Ovary (tissue), 9 donors: Measurements from ENCODE around the gene WNT7B. TPM values are rescaled to one million over a fixed set of nuclear protein-coding genes. Genes with fewer than 3 reads are reported as not detected.
A peak's percentile ranks its signal among the peaks of the same experiment; 100 is the strongest.

ENCODE experiments used
- DNase-seq, 5 donors: peaks; one replicate each; pipeline ENCODE4 v3.0.0-alpha.2; 2019 to 2020
- H3K27ac ChIP-seq, 2 donors: fragments of 200-600 bp; one replicate each; pipeline versions ENCODE4 v1.5.1 to v1.8.0; 2019 to 2022
- H3K27me3 ChIP-seq: fragments of 200-600 bp; one replicate; pipeline ENCODE4 v1.8.0; 2022
- H3K36me3 ChIP-seq: fragments of 200-600 bp; sonication (generic); one replicate; pipeline ENCODE4 v1.5.1; 2019
- H3K4me1 ChIP-seq: one replicate; pipeline ENCODE4 v1.8.1; 2013; ENCODE audit warnings: mild to moderate bottlenecking, moderate library complexity; ENCODE audit not compliant: insufficient read depth
- H3K4me3 ChIP-seq: fragments of 200-600 bp; sonication (generic); one replicate; pipeline ENCODE4 v1.5.1; 2017
- H3K9me3 ChIP-seq, 2 donors: fragments of 200-600 bp in 1 of 2; sonication (generic) in 1 of 2; one replicate each; pipeline versions ENCODE4 v1.5.1 to v1.8.1; 2013 to 2019; ENCODE audit warnings: mild to moderate bottlenecking in 1 of 2, moderate library complexity in 1 of 2
- CTCF ChIP-seq, 3 donors: fragments of 450-650 bp in 2 of 3; fragments of 200-600 bp in 1 of 3; IDR thresholded peaks; one replicate each; pipeline versions ENCODE4 v1.5.1 to v1.8.0; 2016 to 2022; ENCODE audit warnings: antibody characterized with exemption in 3 of 3, mild to moderate bottlenecking in 1 of 3
- EP300 ChIP-seq: sonication (generic); formaldehyde crosslinking; IDR thresholded peaks from one replicate; pipeline ENCODE4 v1.6.1; 2017; ENCODE audit warnings: antibody characterized with exemption
- POLR2A ChIP-seq: fragments of 450-650 bp; IDR thresholded peaks from one replicate; pipeline ENCODE4 v1.6.1; 2017; ENCODE audit warnings: antibody characterized with exemption, mild to moderate bottlenecking, moderate library complexity
- WGBS, 3 donors: extraction: QIAGEN DNeasy Blood & Tissue Kit in 1 of 3; methylation state at CpG; one replicate each; pipeline versions ENCODE4 v1.1.5 to v1.1.7; 2013 to 2017; 5-methylcytosine and 5-hydroxymethylcytosine counted together
- intact Hi-C, 4 donors: fragments of 100-400 bp; cut with DNase I; formaldehyde crosslinking; loops; one replicate each; pipeline versions ENCODE4 v1.11.0 to v1.15.1; 2022 to 2023
- polyA plus RNA-seq, 2 donors: library from polyadenylated mRNA; stranded (reverse); fragments of 200-250 nt in 1 of 2; fragments of 350-450 nt in 1 of 2; fragmentation: Illumina TruSeq in 1 of 2; extraction: RNeasy Lipid Tissue Mini Kit (QIAGEN cat#74804) in 1 of 2; gene quantifications; one replicate each; pipeline ENCODE4 v1.2.3, GENCODE V29; 2013 to 2014
- total RNA-seq, 7 donors: library from RNA; depleted of rRNA in 2 of 7; stranded (reverse); fragments of >200 nt in 2 of 7; fragmentation: NEBNext Ultra II Directional in 3 of 7; extraction: Animal tissue kit (Norgen Biotek cat#: 25700) in 3 of 7; gene quantifications; one replicate each; pipeline versions ENCODE4 v1.1.0 to v1.2.4, GENCODE V29; 2016 to 2023
- donor health status: DM: no; HTN: no; CAD: no; lungs with moderate emphysema.
- donor health status: DM: no; HTN: no; CAD: no.
- donor health status: Bipolar disorder and iron deficiency.
- donor health status: DM: yes; HTN: yes; CAD: no.
- donor health status: DM: no; HTN: no; CAD: no.
- donor health status: DM: yes; HTN: yes; CAD: no.

WNT7B gene
- total and polyA plus RNA-seq, 9 donors: 0.22 to 2.5 (median 0.59) TPM; not detected in 5

- H3K4me1 ChIP-seq: no peaks in the 10 kb centered on the region
- 74 to 86% (median 83%) methylated on average over 8 of the region's 8 CpGs for WGBS, 3 donors
- no peaks in the 10 kb centered on the region for H3K36me3 ChIP-seq
- no peak for DNase-seq
- no peaks in the 10 kb centered on the region for H3K27me3 ChIP-seq
- no peak overlapping the region for H3K4me3 ChIP-seq
- H3K27ac ChIP-seq: no peak overlapping the region
- TF ChIP-seq CTCF (IDR thresholded peaks at IDR 0.05) (no peak), EP300 (no peak), POLR2A (no peak)
- intact Hi-C loops: no loop called here
- H3K9me3 ChIP-seq: no peaks in the 10 kb centered on the region
These were observed 95.5 kb downstream of the WNT7B start for GRCh38 chr22:45881524-45881875.

- TF ChIP-seq POLR2A (no peak), EP300 (no peak), CTCF (IDR thresholded peaks at IDR 0.05) (no peak)
- 11 to 14% (median 13%) methylated on average over 43 to 49 of the region's 49 CpGs for WGBS, 3 donors
- no peak overlapping the region for H3K27ac ChIP-seq
- H3K4me1 ChIP-seq: no peaks in the 10 kb centered on the region
- DNase-seq: peak in 1 of 5 donors; percentile 36
- H3K9me3 ChIP-seq: no peaks in the 10 kb centered on the region
- no peaks in the 10 kb centered on the region for H3K36me3 ChIP-seq
- H3K4me3 ChIP-seq: no peak overlapping the region
- intact Hi-C loops: no loop called here
- H3K27me3 ChIP-seq: no peaks in the 10 kb centered on the region
These were observed 96.0 kb downstream of the WNT7B start for GRCh38 chr22:45880716-45881523.

DNA sequence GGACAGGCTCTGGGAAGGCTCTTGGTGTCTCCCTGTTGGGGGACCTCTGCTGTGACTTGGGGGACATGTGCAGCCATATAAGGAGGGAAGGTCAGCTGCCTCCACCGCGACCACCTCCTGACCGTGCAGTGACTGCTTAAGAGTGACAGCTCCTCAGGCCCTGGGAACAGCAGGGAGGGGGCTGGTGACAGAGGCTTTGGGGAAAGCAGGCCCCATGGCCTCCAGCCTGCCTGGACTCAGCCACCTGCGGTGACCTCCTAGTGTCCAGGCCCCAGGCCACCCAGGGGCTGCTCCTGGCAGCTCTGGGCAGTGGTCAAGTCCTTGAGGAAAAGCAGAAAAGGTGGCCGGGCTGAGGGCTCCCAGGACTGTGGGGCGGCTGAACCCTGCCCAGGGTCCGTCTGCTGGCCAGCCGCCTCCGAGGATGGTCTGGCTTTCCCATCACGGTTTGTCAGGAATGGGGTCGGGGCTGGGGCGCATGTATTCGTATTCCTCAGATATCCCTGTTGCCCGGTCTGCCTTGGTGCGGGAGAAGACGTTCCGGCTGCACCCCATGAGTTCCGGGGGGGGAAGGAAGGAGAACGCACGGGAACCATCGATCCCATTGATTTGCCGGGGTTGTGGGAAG, 96.8 kb downstream of the WNT7B start:
- intact Hi-C loops: no loop called here
- 21 to 25% (median 21%) methylated on average over 22 of the region's 22 CpGs for WGBS, 3 donors

DNA sequence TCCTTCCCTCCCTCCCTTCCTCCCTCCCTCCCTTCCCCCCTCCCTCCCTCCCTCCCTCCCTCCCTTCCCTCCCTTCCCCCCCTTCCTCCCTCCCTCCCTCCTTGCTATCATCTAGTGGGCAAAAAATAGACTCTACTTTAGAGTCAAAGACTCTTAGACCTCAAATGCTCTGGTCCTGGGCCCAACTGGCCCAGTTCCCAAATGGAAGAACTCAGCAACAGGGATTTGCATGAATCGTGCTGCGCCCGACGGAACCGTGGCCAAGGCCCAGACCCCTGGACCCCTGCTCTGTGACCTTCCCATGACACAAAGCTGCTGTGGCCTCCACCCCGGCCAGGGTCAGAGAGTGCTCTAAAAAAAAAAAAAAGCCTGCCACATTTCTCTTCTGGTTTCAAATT, 97.4 kb downstream of the WNT7B start:
- TF ChIP-seq POLR2A (no peak), EP300 (no peak), CTCF (IDR thresholded peaks at IDR 0.05) (no peak)
- Histone ChIP-seq H3K27ac (no peak overlapping the region), H3K4me1 (no peaks in the 10 kb centered on the region), H3K9me3 (no peaks in the 10 kb centered on the region), H3K4me3 (no peak overlapping the region), H3K36me3 (no peaks in the 10 kb centered on the region), H3K27me3 (no peaks in the 10 kb centered on the region)
- WGBS, 3 donors: 61 to 67% (median 65%) methylated on average over 6 of the region's 6 CpGs
- peak in 2 of 5 donors; percentile 14 to 33 for DNase-seq
- intact Hi-C loops: no loop called here

More for the DNA sequence above, 96.8 kb downstream of the WNT7B start:
- Histone ChIP-seq H3K9me3 (no peaks in the 10 kb centered on the region), H3K36me3 (no peaks in the 10 kb centered on the region), H3K27me3 (no peaks in the 10 kb centered on the region), H3K4me1 (no peaks in the 10 kb centered on the region), H3K27ac (no peak overlapping the region), H3K4me3 (no peak overlapping the region)
- peak in 2 of 5 donors; percentile 13 to 28 for DNase-seq
- no peak for TF ChIP-seq CTCF (IDR thresholded peaks at IDR 0.05)
- no peak for TF ChIP-seq POLR2A
- TF ChIP-seq EP300: no peak
